SK-N-DZ (cell line): Measurements from ENCODE around the gene AGRP.
"Not testable (repeated sequence)": the region's sequence is repeated elsewhere in the genome, so short reads cannot be mapped to it uniquely, and the experiment has no call there.

ENCODE experiments used
- DNase-seq: peaks from one replicate; pipeline ENCODE4 v3.0.0-alpha.2; 2015; ENCODE audit warnings: low spot score

AGRP gene

GRCh38 chr16:67504031-67505021 lies 21.0 kb upstream of the AGRP start:
- DNase-seq, result no peak

GRCh38 chr16:67499106-67499505 lies 15.8 kb upstream of the AGRP start:
- no peak for DNase-seq

- no peak for DNase-seq
Measured at GRCh38 chr16:67490335-67491096, 7.2 kb upstream of the AGRP start.

- peak; percentile 72 for DNase-seq
Measured at GRCh38 chr16:67489401-67490083, 6.2 kb upstream of the AGRP start.

GRCh38 chr16:67487561-67487960 lies 4.2 kb upstream of the AGRP start:
- not testable (repeated sequence) for DNase-seq

GRCh38 chr16:67486805-67487204 lies 3.5 kb upstream of the AGRP start:
- no peak for DNase-seq

- DNase-seq, result no peak
Measured at GRCh38 chr16:67483731-67484525, 581 bp upstream of the AGRP start.

- no peak for DNase-seq
Measured at GRCh38 chr16:67482233-67482924, 968 bp downstream of the AGRP start.

GRCh38 chr16:67481561-67482232 lies 1.6 kb downstream of the AGRP start:
- DNase-seq, result peak; percentile 69

GRCh38 chr16:67480833-67481560 lies 2.4 kb downstream of the AGRP start, which contains the start of gene ATP6V0D1:
ATP6V0D1 (minus strand) TSS chr16:67481157; CDS start chr16:67481086, 71 bp downstream.
- peak; percentile 96 for DNase-seq

- DNase-seq, result no peak
Measured at GRCh38 chr16:67477960-67478554, 5.3 kb downstream of the AGRP start.

- DNase-seq, result no peak
Measured at GRCh38 chr16:67474551-67475455, 8.5 kb downstream of the AGRP start.

GRCh38 chr16:67471758-67472384 lies 11.5 kb downstream of the AGRP start:
- no peak for DNase-seq

- no peak for DNase-seq
Measured at GRCh38 chr16:67470359-67470758, 13.0 kb downstream of the AGRP start.

- DNase-seq, result no peak
Measured at GRCh38 chr16:67468731-67469130, 14.6 kb downstream of the AGRP start.

GRCh38 chr16:67466581-67466980 lies 16.8 kb downstream of the AGRP start:
- DNase-seq, result no peak

- no peak for DNase-seq
Measured at GRCh38 chr16:67464565-67464964, 18.8 kb downstream of the AGRP start.
